ENCODE measurements around the gene NOL4.
"Not testable (repeated sequence)": the region's sequence is repeated elsewhere in the genome, so short reads cannot be mapped to it uniquely, and the experiment has no call there.

The NOL4 gene

DNA sequence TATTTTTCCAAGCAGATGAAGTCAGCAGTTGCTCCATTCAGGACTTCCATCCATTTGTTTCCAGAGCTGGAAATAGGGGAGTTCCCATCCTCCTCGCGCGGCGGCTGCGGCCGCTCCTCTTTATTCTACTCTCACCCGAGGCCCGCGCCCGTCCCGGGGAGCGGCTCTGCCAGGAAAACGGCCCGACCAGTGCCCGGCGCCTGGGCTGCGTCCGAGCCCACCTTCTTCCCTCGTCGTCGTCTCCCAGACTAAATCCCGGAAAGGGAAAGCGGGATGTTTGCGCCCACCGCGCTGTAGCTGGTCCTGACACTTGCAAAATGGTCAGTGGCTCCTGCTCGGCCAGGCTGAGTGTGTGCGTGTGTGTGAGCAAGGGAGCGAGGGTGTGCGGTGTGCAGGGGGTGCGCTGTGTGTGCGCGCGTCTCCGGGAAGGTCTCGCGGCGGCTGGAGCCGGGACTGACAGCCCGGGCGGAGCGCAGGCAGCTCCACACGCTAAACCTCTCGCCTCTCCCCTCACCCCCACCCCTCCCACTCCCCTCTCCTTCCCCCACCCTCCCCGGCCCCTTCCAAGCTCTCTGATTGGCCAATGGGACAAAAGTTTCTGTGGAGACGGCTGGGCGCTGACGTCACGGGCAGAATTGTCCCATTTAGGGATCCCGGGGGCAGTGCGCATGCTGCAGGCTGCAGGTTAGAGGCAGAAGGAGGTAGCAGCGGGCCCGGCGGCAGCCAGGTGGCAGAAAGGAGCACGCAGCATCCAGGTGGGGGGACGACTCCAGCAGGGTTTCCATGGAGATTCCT, at the start of gene NOL4:
Gene NOL4 (minus strand): TSS at position 491 of the 795 bp plus-strand sequence. CDS start 1,660 bp downstream, outside the sequence.
- H3K36me3 ChIP-seq (ENCODE audit: low read length): no peaks in the 10 kb centered on the region
- no peaks in the 10 kb centered on the region for H4K20me1 ChIP-seq (ENCODE audit: low read depth, low read length)
- H3K4me2 ChIP-seq (ENCODE audit: low read depth, low read length, poor library complexity, severe bottlenecking): no peak within 1 kb of the TSS
- no peaks in the 10 kb centered on the region for H3K9me3 ChIP-seq (ENCODE audit: insufficient read depth, low read length)
- no peak for TF ChIP-seq EZH2phosphoT487 (conservative IDR thresholded peaks at IDR 0.05; ENCODE audit: low read length)
- TF ChIP-seq, protein P1, sequence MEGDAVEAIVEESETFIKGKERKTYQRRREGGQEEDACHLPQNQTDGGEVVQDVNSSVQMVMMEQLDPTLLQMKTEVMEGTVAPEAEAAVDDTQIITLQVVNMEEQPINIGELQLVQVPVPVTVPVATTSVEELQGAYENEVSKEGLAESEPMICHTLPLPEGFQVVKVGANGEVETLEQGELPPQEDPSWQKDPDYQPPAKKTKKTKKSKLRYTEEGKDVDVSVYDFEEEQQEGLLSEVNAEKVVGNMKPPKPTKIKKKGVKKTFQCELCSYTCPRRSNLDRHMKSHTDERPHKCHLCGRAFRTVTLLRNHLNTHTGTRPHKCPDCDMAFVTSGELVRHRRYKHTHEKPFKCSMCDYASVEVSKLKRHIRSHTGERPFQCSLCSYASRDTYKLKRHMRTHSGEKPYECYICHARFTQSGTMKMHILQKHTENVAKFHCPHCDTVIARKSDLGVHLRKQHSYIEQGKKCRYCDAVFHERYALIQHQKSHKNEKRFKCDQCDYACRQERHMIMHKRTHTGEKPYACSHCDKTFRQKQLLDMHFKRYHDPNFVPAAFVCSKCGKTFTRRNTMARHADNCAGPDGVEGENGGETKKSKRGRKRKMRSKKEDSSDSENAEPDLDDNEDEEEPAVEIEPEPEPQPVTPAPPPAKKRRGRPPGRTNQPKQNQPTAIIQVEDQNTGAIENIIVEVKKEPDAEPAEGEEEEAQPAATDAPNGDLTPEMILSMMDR (IDR thresholded peaks at IDR 0.05; ENCODE audit: insufficient read depth, low read length, poor library complexity, severe bottlenecking): no peak
- H3K79me2 ChIP-seq (ENCODE audit: insufficient read depth, low read length): no peaks in the 10 kb centered on the region
- H2AFZ ChIP-seq (ENCODE audit: low read depth, low read length, severe bottlenecking): no peak within 1 kb of the TSS
- no peaks in the 10 kb centered on the region for H3F3A ChIP-seq (ENCODE audit: insufficient read depth)
- no peaks in the 10 kb centered on the region for H3K27me3 ChIP-seq (ENCODE audit: low read length)
- no peak within 1 kb of the TSS for H3K27ac ChIP-seq (ENCODE audit: low read depth, low read length)
- H3K9ac ChIP-seq (ENCODE audit: low read length): no peak within 1 kb of the TSS
- H3K4me3 ChIP-seq (ENCODE audit: insufficient read depth, low read length, poor library complexity, severe bottlenecking): no peak within 1 kb of the TSS
- H3K9me2 ChIP-seq (replicated peaks; ENCODE audit: insufficient read depth, low read length): no peaks in the 10 kb centered on the region

GRCh38 chr18:34266029-34266428, 41.3 kb upstream of the NOL4 start:
- H3K27me3 ChIP-seq (ENCODE audit: low read length); H3K27ac ChIP-seq (ENCODE audit: low read depth, low read length); H3K36me3 ChIP-seq (ENCODE audit: low read length); H3K9ac ChIP-seq (ENCODE audit: low read length); H3F3A ChIP-seq (ENCODE audit: insufficient read depth); H3K4me3 ChIP-seq (ENCODE audit: insufficient read depth, low read length, poor library complexity, severe bottlenecking); H4K20me1 ChIP-seq (ENCODE audit: low read depth, low read length); H2AFZ ChIP-seq (ENCODE audit: low read depth, low read length, severe bottlenecking); H3K9me3 ChIP-seq (ENCODE audit: insufficient read depth, low read length); H3K79me2 ChIP-seq (ENCODE audit: insufficient read depth, low read length); H3K4me2 ChIP-seq (ENCODE audit: low read depth, low read length, poor library complexity, severe bottlenecking); H3K9me2 ChIP-seq (replicated peaks; ENCODE audit: insufficient read depth, low read length): not testable (repeated sequence)

- Histone ChIP-seq H3K9ac (ENCODE audit: low read length) (no peak overlapping the region), H3K27ac (ENCODE audit: low read depth, low read length) (no peak overlapping the region), H2AFZ (ENCODE audit: low read depth, low read length, severe bottlenecking) (no peak overlapping the region), H3K4me2 (ENCODE audit: low read depth, low read length, poor library complexity, severe bottlenecking) (no peak overlapping the region), H3K36me3 (ENCODE audit: low read length) (no peaks in the 10 kb centered on the region), H3K9me3 (ENCODE audit: insufficient read depth, low read length) (no peaks in the 10 kb centered on the region), H4K20me1 (ENCODE audit: low read depth, low read length) (no peaks in the 10 kb centered on the region), H3K4me3 (ENCODE audit: insufficient read depth, low read length, poor library complexity, severe bottlenecking) (no peak overlapping the region), H3K9me2 (replicated peaks; ENCODE audit: insufficient read depth, low read length) (no peaks in the 10 kb centered on the region), H3K79me2 (ENCODE audit: insufficient read depth, low read length) (no peaks in the 10 kb centered on the region), H3F3A (ENCODE audit: insufficient read depth) (no peaks in the 10 kb centered on the region), H3K27me3 (ENCODE audit: low read length) (no peaks in the 10 kb centered on the region)
- no peak for TF ChIP-seq EZH2phosphoT487 (conservative IDR thresholded peaks at IDR 0.05; ENCODE audit: low read length)
- TF ChIP-seq, protein P1 (IDR thresholded peaks at IDR 0.05; ENCODE audit: insufficient read depth, low read length, poor library complexity, severe bottlenecking): no peak
Measured at GRCh38 chr18:34261865-34262780, 37.4 kb upstream of the NOL4 start.
